GM19099 (cell line): Measurements from ENCODE around the gene FCHSD2.

Source experiments
- POLR2A ChIP-seq: IDR thresholded peaks from 3 replicates; pipeline ENCODE4 v1.6.1; 2011; ENCODE audit warnings: low read depth; ENCODE audit not compliant: insufficient read length; ENCODE audit errors: extremely low read depth

FCHSD2 gene

DNA sequence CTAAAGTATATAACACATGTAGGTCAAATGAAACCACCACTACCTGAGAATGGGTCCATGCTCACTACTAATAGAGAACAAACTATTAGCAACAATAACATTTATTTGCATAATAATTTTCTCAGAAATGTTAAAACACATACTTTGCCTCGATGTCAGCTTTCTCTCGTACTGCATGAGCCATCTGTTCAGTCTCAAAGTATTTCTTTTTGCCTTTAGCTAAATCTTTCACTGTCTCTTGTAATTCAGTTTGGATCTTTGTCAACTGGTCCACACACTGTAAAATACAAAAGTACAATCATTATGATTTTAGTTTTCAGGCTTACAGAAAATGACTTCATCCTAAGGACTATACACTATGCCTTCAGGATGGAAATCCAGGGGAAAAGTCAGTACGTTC lies 153.3 kb downstream of the FCHSD2 start:
- no peak for TF ChIP-seq POLR2A

DNA sequence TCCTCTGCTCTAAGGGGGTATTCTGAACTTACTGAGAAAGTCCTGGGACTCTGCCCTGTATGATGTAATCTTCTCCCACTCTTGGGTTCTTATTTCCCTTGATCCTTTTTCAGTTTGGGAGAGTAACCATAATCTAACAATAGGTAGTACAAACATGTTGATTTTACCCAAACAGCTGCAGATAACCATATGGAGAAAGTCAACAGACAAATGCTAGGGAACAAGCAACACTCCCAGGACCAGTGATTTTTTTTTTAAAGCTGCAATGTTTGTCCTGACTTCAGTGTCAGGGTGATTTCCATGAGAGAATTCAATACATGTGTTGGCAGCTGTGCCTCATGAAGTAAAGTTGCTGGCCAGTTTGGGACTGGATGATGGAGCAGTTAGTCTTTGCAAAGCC lies 156.5 kb downstream of the FCHSD2 start:
- TF ChIP-seq POLR2A, result no peak

DNA sequence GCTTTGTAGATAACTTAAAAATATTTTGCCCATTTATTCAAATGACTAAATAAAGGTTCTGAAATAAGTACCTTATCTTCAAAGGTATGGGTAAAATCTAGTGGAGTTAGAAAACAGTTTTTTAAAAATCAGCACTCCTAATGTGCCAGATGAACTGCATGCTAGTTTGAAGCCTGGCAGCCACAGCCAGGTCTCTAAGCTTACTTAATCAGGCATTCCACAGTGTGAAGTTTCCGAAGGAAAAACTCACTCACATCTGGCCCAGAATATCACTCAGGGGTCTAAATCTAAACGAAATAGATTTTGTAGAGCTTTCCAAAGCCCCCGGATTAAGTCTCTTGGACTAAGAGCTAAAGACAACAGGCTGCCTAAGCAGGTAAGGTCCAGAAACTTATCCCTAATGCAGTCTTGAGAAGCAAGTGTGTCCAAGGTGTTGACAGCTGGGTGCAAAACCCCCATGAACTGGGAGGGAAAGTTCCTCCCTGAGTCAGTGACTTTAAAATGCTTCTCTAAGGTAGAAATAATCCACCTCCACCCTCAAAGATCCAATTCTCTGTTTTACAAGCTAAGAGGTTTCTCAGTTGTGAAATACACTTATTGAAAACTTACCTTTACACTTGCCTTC lies 157.6 kb downstream of the FCHSD2 start:
- no peak for TF ChIP-seq POLR2A

DNA sequence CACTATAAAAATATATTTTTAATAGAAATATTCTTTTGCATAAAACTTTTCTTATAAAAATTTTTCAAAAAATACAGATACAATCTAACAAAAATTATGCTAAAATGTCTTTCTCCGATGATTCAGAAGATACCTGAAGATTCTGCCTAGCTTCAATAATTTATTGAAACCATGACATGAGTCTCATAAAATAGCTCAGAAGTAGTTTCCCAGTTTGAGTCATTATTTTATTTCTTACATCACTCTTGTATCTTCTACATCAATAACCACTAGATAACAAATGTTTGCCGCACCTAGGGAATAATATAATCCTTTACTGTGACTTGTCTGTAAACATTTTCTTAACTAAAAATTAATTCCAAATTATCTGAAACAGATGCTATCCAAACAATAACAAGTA lies 158.6 kb downstream of the FCHSD2 start:
- no peak for TF ChIP-seq POLR2A

DNA sequence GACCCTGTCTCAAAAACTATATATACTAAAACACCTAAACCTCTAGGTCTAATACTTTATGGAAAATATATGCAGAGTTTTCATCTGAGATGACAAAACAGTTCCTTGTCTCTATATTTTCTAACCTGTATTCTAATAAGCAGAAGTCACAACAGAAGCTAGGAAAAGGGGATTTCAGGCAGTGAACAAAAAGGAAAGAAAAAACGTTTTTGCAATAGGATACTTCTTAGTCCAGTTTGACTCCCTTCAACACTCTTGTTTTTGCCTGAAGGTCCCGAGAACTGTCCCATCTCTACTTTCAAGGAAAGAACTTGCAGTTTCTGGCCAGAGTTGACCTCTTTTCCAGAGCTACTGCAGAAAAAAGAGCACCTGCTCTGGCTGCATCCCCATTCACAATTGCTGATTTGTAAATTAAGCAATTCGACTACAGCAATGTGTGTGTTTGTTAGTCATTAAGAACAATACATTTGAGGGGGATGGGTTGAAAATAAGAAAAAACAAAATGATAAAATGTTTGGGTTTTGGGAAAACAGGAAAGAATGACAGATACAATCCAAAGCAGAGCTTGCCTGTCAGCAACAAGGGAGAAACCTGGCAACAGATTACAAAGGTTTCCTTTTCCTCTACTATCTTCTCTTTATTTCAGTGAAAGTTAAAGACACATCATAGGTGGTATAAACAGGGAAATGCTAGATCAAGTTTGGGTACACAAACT lies 160.0 kb downstream of the FCHSD2 start:
- no peak for TF ChIP-seq POLR2A

DNA sequence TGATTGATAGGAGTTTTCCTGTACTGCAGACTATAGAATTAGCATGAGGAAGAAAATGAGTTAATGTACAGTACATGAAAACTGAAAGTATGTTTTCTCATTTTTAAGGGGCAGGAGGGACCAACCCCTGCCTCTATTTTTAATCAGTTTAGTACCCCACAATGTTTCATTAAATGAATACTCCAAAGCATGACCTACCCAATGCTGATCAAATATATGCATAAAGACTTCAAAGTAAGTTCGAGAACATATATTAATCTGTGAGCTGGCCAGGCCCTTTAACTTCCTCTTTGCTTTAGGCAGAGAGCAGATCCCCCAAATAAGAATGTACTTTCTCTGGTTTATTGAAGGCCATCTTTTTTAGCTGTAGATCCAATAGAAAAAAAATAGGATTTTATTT lies 161.0 kb downstream of the FCHSD2 start:
- no peak for TF ChIP-seq POLR2A

DNA sequence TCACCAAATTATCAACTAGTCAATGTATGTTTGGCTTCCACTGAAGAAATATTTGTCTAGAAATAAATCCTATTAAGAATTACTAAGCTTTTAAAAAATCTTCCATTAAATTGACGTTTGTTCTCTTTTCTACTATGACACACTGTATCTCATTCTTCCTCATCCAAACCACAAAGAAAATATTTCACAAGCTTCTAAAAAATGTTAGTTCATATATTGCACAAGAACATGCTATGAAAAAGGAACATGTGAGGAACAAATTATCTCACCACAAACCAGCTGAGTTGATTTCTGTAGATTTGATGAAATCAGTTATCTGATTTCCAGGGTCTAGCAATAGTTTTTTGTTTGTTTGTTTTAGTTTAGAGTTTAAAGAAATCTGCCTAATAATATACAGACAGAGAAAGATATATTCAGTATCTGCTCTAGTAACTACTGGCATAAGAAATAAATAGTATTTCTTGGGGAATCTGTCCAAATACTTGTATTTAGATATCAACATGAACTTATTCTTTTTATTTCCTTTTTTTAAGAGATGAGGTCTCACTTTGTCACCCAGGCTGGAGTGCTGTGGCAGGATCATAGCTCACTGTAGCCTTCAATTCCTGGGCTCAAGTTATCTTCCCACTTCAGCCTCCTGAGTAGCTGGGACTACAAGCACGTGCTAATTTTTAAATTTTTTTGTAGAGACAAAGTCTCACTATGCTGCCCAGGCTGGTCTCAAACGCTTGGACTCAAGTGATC lies 166.2 kb downstream of the FCHSD2 start:
- no peak for TF ChIP-seq POLR2A

DNA sequence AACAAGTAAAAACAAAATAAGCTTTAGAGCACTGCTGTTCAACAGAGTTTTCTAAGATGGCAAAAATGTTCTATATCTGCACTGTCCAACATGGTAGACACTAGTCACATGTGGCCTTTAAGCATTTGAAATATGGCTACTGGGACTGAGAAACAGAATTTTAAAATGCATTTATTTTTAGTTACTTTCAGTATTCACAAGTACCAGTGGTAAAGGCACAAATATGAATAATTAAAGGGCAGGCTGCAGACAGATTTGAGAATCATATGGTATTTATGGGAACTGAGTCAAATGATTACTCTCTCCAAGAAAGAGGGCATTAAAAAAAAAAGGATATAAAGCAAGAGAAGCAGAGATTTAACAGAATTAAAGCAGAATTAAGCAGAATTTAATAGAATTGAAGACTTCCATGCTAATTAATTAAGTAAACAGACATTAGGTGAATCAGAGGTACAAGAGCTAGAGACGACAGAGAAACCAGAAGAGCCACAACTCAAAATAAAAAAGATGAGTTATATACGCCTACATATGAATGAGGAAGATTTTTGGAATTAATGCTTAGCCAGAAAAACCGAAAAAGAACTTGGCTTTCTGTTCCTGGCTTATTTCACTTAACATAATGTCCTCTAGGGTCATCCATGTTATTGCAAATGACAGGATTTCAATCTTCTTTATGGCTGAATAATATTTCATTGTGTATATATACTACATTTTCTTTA lies 167.5 kb downstream of the FCHSD2 start:
- TF ChIP-seq POLR2A, result no peak

DNA sequence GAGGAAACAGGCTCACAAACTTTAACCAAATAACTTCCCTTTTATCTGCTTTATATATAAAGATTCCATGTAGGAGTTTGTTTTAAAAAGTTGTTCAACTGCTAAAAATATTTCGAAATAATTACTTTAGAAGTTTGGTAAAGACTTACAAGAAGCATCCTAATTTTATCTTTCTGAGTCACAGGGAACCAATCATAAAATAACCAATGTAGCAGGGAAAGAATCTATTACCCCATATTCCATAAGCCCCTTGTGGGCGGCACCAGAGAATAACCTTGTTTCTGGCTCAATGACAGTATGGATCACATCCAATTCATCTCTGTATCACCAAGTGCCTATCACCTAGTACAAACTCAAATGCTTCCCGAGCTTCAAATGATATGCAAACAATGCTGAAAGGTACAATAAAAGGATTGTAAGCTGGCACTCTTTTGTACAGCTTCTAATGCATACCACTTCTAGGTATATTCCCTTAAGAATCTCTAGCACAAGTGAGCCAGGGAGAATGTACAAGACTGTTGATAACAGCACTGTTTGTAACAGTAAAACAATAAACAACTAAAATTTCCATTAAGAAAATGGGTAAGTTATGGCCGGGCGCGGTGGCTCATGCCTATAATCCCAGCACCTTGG lies 169.5 kb downstream of the FCHSD2 start:
- no peak for TF ChIP-seq POLR2A

DNA sequence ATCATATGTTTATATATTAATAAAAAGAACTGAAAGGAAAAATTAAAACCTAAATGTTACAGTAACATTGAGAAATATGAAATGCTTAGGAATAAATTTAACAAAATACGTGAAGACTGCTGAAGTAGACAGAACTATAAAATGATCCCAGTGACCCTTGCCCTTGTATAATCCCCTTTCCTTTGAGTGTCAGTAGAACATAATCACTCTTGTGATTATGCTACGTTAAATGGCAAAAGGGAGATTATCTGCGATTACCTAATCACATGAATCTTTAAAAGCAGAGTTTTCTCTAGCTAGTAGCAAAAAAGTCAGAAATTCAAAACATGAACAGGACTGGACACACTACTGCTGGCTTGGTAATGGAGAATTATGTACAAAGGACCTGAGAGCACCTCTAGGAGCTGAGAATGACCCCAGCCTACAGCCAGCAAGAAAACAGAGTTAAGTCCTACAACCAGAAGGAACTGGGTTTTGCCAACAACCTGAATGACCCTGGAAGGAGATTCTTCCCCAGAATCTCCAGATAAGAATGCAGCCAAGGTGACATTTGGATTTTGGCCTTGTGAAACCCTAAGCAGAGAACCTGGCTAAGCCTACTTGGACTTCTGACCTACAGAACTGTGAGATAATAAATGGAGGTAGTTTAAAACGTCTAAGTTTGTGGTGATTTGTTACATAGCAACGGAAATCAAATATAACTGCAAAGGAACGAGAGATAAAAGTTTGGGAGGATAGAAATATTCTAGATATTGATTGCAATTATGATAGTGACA lies 170.7 kb downstream of the FCHSD2 start:
- no peak for TF ChIP-seq POLR2A

DNA sequence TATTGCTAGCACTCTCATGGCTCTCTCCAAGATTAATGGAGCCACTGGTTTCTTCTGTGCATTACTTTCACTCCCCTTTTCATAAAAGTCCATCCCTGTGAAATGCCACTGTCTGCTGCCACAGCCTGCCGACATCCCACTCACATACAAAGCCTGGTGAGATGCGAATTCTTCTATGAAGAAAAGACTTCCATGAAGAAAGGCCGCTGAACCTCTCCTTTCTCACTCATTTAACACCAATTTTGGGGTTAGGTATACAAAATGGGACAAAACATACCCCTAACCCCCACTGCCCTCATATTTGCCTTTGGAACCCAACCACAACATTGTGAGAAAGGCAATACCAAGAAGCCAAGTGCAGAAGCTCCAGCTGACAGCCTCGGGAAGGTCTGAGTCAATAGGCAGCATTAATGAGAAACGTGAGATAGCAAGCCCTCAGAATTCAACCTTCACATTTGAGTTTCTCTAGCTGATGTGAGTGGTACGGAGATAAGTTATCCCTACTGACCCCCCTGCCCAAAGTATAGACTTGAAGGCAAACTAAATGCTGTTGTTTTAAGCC lies 171.5 kb downstream of the FCHSD2 start:
- no peak for TF ChIP-seq POLR2A

DNA sequence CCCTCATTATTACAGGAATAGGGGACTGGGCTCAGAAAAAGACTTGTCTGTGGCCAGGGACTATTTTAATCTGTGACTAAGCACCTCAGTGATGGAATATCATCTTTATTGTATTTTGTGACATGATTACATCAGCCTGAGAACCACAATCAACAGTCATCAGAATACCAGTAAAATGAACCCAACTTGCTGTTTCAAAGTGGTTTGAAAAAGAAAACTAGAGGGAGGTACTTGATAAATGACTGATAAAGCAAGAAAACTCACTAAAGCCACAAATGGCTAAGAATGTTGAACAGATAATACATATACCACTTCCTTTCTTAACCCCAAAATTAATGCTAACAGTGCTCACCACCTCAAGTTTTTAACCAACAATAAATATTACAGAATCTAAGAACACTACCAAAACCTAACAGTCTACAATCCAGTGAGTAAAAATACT lies 172.2 kb downstream of the FCHSD2 start:
- TF ChIP-seq POLR2A, result no peak

DNA sequence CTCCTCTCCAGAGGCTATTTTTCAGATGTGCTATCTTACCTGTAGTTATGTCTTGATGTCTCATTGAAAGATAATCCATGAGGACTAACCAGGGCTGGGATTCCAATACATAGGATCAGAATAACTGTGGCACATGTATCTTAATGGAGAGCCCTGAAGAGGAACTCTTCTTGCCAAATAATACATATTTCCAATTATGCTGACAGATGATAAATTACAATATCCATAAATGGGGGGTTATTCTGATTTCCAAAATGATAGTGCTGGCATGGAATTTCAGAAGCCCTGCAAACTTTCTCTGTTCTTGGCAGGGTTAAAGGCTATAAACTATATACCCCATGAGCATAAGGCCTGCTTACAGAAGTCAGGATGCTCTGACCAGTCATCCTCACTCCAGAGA lies 173.7 kb downstream of the FCHSD2 start:
- no peak for TF ChIP-seq POLR2A

DNA sequence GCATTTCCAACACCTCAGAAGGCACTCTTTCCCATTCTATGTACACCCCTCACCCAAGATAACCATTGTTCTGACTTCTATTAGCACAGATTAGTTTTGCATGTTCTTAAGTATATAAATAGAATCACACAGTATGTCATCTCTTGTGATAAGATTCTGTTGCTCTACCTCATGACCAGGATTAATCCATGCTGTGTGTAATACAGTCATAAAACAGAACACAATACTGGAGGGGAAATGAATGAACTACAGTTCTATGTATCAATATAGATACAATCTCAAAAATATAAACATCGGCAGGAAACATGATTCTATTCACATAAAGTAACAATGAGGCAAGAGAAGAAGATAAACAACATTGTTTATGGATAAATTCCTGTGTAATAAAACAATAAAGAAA lies 176.4 kb downstream of the FCHSD2 start:
- no peak for TF ChIP-seq POLR2A
